GM18951 (cell line): ENCODE results near the gene EVX1.

Experiments used
- POLR2A ChIP-seq: IDR thresholded peaks from 4 replicates; pipeline ENCODE4 v1.6.1; 2011; ENCODE audit warnings: mild to moderate bottlenecking; ENCODE audit not compliant: insufficient read length, insufficient read depth; ENCODE audit errors: extremely low read depth
- in situ Hi-C: fragments of 300-500 bp; cut with MboI; formaldehyde crosslinking; loops from one replicate; pipeline ENCODE4 v1.12.0; 2022; ENCODE audit warnings: low sequenced_read_pairs, mixed read lengths, inconsistent platforms; ENCODE audit not compliant: unreplicated experiment

The EVX1 gene

GRCh38 chr7:27250557-27251070 lies 8.0 kb downstream of the EVX1 start:
- no peak for TF ChIP-seq POLR2A
- in situ Hi-C loops = no loop called here

- no peak for TF ChIP-seq POLR2A
- in situ Hi-C loops = no loop called here
Observed at GRCh38 chr7:27251136-27251651, 8.6 kb downstream of the EVX1 start.

- TF ChIP-seq POLR2A = no peak
- in situ Hi-C loops = no loop called here
Observed at GRCh38 chr7:27251652-27252590, 9.3 kb downstream of the EVX1 start.

- in situ Hi-C loops = no loop called here
- TF ChIP-seq POLR2A = no peak
Observed at GRCh38 chr7:27254625-27255024, 12.0 kb downstream of the EVX1 start.

GRCh38 chr7:27260211-27260610 lies 17.6 kb downstream of the EVX1 start:
- in situ Hi-C loops = no loop called here
- TF ChIP-seq POLR2A = no peak

- no peak for TF ChIP-seq POLR2A
Observed at GRCh38 chr7:27262121-27262520, 19.5 kb downstream of the EVX1 start.

GRCh38 chr7:27263781-27264180 lies 21.2 kb downstream of the EVX1 start:
- in situ Hi-C loops = no loop called here
- no peak for TF ChIP-seq POLR2A

More at GRCh38 chr7:27262121-27262520, 19.5 kb downstream of the EVX1 start:
- in situ Hi-C loops = no loop called here

- no peak for TF ChIP-seq POLR2A
- in situ Hi-C loops = no loop called here
Observed at GRCh38 chr7:27269455-27269854, 26.9 kb downstream of the EVX1 start.

GRCh38 chr7:27271384-27271783 lies 28.8 kb downstream of the EVX1 start:
- in situ Hi-C loops = no loop called here
- TF ChIP-seq POLR2A = no peak

GRCh38 chr7:27277628-27278027 lies 35.0 kb downstream of the EVX1 start:
- in situ Hi-C loops = no loop called here
- no peak for TF ChIP-seq POLR2A

- in situ Hi-C loops = no loop called here
- no peak for TF ChIP-seq POLR2A
Observed at GRCh38 chr7:27283558-27283957, 41.0 kb downstream of the EVX1 start.

- no peak for TF ChIP-seq POLR2A
- in situ Hi-C loops = no loop called here
Observed at GRCh38 chr7:27295236-27295635, 52.6 kb downstream of the EVX1 start.

GRCh38 chr7:27297356-27297755 lies 54.8 kb downstream of the EVX1 start:
- no peak for TF ChIP-seq POLR2A
- in situ Hi-C loops = no loop called here
